HL-60/S4 treated with retinoic acid at 250 ng/mL for 4 days and 3 days (cell line): Measurements from ENCODE around the gene NPY4R.
"Not testable (repeated sequence)": the region's sequence is repeated elsewhere in the genome, so short reads cannot be mapped to it uniquely, and the experiment has no call there.

ENCODE experiments used
- in situ Hi-C: fragments of 300-500 bp; cut with MboI; formaldehyde crosslinking; loops from 2 replicates; pipeline ENCODE4 v1.7.0; 2022; ENCODE audit warnings: low sequenced_read_pairs

NPY4R gene

GRCh38 chr10:46465765-46466164, at the start of gene NPY4R:
Gene NPY4R (minus strand): TSS chr10:46465958. CDS start chr10:46462635, 3,323 bp downstream.
- in situ Hi-C loops: not testable (repeated sequence)

DNA sequence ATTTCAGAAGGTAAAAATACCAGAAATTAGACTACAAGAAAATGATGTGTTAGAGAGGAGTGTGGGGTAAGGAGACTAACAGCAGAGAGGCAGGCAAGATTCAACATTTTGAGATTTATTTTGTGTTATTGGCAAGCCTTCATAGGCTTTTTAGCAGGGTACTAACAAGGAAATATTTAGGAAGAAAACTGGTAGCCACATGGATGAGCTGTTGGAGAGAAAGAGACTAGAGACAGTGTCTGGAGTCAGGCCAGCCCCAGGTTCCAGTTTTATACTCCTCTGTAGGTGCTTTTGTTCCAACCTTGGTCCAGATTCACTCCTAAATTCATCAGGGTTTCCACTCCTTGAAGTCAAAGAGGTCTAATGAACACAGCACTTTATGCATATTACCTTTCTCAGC, 49.6 kb upstream of the NPY4R start:
- in situ Hi-C loops: no loop called here

DNA sequence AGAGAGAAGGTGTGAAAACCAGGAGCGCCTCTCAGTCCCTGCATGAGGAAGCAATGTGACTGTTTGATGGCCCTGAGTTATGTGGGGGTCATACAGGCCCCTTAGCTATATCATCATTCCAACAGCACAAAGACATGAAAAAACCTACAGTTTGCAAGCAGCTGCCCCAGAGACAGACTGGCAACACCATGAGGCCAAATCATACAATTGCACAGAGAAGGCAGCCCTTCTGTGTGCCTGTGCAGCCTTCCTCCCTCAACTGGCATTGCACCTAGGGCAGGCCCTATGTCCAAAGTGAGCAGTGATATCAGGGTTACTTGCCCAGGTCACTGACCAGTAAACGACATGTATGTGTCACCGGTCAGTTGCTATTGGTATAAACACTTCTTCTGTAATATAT, 49.1 kb upstream of the NPY4R start:
- in situ Hi-C loops: no loop called here

- in situ Hi-C loops: no loop called here
These were observed 48.7 kb upstream of the NPY4R start for GRCh38 chr10:46514431-46514861.

DNA sequence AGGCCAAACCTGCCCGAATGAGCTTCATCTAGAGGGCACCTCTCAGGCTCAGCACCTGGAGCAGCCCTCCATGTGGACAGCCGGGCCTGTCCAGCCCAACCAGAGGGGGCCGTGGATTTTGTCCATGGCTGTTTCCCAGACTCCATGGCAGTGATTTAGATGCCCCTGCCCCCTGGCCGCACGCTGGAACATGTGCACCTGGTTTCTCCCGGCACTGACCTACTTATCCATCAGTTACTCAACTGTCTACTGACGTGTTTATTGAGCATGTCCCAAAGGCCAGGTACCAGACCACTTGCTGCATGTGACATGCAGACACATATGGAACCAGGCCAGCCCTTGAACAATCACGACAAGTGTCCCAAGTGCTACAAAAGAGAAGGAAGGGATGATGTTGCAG, 47.6 kb upstream of the NPY4R start:
- in situ Hi-C loops: not testable (repeated sequence)

GRCh38 chr10:46512725-46513124, 47.0 kb upstream of the NPY4R start:
- in situ Hi-C loops: not testable (repeated sequence)

DNA sequence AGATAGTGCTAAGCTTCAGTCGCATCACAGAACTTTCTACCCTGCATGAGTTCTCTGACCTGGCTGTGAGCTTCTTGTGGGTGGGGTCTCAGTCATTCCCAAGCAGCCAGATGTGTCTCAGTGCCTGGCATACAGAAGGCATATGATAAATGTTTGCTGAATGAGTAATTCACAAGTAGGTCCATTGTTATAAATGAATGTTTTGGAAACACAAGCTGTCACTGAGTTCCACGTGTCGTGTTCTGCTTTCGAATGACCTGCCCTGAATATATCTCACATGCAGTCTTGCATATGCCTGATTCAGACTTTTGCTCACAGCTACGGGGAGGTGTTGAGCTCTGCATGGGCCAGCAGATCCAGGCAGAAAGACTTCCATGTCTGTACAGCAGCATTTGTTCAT, 46.2 kb upstream of the NPY4R start:
- in situ Hi-C loops: not testable (repeated sequence)

GRCh38 chr10:46499990-46500389, 34.2 kb upstream of the NPY4R start:
- in situ Hi-C loops: not testable (repeated sequence)

DNA sequence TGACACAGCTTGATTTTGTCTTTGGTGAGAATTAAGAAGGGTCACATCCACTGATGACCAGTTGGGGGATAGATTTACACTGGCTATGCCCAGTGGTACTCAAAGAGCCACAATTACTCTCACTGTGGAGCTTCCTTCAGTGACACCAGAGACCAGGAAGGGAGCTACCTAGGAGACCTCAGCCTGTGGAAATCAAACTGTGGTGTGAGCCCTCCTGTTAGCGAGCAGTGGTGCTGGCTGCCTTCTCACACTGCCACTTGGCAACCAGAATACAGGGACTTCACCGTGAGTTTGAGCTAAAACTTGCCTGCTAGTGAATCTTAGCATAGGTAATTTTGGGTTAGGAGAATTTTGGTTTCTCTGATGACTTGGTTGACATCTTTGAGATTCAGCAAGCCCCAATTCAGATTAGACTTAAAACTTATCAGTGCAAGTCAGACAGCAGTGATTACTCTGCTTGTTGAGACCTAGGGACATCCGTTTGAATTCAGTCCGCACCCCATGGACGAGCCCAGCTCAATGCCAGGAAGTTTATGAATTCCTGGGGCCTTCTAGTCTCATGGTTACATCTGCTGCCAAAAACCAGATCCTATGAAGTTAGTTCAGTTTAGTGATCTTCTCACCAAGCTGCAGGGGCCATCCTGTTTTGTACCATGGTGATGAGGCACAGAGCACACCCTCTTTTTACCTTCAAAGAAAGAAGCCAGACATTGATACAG, 33.4 kb upstream of the NPY4R start:
- in situ Hi-C loops: not testable (repeated sequence)

DNA sequence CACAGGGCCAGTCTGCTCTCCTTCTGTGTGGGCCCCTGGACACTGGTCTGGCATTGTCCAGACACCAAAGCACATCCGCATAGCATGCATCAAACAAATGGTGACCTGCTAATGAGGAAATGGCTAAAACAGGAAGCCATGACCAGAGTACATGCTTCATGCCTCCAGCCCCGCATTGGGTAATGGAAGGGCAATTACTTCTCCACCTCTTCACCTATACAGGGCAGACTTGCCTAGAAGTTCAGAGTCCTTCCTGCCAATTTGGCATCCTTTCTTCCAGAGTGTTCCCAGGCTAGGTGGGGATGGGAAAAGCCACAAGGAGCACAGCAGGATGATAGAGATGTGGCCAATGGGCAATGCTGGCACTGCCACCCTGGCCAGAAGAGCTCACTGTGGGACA, 32.1 kb upstream of the NPY4R start:
- in situ Hi-C loops: not testable (repeated sequence)

GRCh38 chr10:46497401-46497800, 31.6 kb upstream of the NPY4R start:
- in situ Hi-C loops: not testable (repeated sequence)

GRCh38 chr10:46491364-46492114, 25.8 kb upstream of the NPY4R start:
- in situ Hi-C loops: not testable (repeated sequence)

- in situ Hi-C loops: not testable (repeated sequence)
These were observed 24.5 kb upstream of the NPY4R start for GRCh38 chr10:46490285-46490684.

- in situ Hi-C loops: not testable (repeated sequence)
These were observed 20.7 kb upstream of the NPY4R start for GRCh38 chr10:46486459-46486858.

DNA sequence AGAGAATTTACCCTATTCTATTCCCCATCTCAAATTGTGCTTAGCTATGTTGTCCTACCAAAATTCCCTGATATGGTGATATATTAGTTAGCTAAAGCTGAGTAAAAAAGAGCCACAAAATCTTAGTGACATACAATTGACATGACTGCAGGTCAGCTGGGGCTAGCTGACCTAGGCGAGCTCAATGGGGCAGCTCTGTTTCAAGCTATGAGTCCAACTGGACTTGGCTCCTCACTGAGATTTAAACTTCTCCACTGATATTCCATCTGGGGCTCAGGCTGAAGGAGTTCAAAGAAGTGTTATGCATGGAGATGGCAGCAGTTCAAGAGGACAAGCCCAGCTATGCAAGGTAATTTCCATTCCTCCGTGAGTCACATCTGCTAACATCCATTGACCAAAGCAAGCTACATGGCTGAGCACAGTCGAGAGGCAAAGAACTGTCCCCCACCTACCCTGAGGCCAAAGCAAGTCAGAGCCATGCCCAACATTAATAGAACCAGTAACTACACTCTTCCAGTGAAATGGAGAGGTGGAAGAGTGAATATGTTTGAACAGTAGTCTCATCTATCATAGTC, 9.1 kb upstream of the NPY4R start:
- in situ Hi-C loops: not testable (repeated sequence)

DNA sequence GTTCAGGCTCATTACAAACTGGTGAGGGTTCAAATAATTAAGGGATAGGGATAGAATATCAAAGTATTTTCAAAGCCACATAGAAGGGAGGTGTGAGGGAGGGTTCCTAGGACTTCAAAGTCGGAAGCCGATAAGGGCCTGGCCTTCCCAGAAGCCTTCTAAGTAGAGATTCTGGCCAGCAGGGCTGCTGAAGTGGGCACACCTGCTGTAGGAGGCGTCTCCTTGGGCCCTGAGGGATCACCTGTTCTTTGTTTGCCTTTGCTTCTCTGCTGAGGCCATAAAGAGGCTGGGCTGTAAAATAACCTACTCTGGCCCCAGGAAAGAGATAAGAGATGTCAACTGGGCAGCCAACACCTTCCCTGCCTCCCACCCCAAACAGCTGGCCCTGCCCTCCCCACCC, 8.0 kb upstream of the NPY4R start:
- in situ Hi-C loops: not testable (repeated sequence)

DNA sequence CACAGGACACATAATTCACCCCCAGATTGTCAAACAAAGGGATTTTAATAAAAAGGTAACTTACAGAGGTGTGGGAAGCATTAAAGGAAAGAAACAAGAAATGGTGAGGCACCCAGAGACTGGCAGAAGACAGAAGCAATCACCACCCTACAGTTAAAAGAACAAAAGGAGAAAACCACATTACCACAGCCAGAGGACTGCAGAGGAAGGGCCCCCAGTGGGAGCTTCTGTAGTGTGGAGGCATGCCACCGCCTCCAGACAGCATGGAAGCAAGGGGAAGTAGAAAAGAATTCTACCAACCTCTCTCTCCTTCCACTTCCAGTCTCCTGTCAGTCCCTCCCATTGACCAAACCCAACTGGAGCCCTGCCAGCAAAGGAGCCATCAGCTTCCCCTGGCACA, 4.4 kb upstream of the NPY4R start:
- in situ Hi-C loops: not testable (repeated sequence)

DNA sequence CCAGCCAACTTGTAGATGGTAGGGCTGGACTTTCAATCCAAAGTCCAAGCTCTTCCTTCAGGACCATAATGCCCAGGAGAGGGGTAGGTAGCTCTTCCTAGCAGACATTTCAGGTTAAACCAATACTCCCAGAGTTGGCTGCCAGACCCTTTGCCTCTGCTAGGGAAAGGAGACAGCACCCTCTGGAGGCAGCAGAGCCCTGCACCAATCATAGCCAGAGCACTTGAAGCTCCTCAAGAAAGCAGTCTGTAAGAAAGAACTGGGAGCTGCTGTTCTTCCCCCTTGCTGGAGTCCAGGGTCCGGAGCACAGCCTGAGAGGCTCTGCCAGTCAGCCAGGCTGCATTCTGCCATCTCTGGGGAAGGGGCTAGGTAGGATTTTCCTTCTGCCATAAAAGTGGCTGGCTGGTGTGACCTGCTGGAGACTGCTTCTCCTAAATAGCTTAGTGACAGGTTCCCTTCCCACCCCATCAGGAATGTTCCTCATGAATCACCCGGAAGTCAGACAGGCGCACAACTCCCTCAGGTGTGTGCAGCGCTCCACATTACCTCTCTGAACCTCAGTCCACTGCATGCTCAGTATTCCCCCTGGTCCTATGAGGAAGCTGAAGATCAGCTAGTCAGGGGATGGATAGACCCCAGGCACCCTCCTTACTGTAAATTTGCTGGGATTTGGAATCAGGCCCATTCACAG, 2.5 kb upstream of the NPY4R start:
- in situ Hi-C loops: not testable (repeated sequence)

GRCh38 chr10:46463608-46464007, 2.1 kb downstream of the NPY4R start:
- in situ Hi-C loops: not testable (repeated sequence)

DNA sequence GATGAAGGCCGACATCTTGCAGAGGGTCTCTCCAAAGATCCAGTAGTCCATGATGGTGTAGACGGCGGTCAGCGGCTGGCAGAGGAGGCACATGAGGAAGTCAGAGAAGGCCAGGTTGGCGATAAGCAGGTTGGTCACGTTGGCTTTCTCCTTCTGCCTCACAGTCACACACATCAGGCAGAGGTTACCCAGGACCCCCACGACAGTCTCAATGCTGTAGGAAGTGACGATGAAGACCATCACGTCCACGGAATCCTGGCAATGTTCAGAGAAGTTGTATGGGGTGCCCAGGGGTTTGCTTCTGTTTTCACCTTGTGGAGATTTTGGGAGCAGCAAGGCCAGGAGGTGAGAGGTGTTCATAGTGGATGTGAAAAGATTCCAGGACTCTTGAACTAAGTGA, 3.5 kb downstream of the NPY4R start:
- in situ Hi-C loops: not testable (repeated sequence)

DNA sequence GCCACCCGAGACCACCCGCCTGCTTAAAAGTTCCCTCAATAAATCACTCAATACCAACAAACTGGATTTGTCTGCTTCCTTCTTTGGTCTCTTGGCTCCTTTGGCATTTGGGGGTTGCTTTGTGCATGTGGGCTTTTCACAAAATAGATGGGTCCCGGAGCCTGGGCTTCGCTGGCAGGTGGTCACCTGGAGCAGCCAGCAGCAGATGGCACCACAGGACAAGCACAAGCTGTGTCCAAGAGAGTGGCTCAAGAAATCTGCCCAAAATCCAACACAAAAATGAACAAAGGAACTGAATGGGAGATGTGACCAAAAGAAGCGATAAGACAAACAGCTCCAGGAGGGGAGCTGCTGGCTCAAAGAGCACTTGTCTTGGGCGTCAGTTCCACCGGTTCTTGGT, 6.2 kb downstream of the NPY4R start:
- in situ Hi-C loops: not testable (repeated sequence)
